ENCODE data around the gene ZNF497. TPM values are rescaled to one million over a fixed set of nuclear protein-coding genes. Genes with fewer than 3 reads are reported as not detected.
A peak's percentile ranks its signal among the peaks of the same experiment; 100 is the strongest.

Gene ZNF497
- polyA plus RNA-seq, 4 donors, result 3.4 to 7.9 (median 5.6) TPM

- DNase-seq (ENCODE audit: low read depth in 4 of 4, low spot score in 2 of 4), result no peak
These were observed 10.0 kb upstream of the ZNF497 start for GRCh38 chr19:58372311-58373133.

DNA sequence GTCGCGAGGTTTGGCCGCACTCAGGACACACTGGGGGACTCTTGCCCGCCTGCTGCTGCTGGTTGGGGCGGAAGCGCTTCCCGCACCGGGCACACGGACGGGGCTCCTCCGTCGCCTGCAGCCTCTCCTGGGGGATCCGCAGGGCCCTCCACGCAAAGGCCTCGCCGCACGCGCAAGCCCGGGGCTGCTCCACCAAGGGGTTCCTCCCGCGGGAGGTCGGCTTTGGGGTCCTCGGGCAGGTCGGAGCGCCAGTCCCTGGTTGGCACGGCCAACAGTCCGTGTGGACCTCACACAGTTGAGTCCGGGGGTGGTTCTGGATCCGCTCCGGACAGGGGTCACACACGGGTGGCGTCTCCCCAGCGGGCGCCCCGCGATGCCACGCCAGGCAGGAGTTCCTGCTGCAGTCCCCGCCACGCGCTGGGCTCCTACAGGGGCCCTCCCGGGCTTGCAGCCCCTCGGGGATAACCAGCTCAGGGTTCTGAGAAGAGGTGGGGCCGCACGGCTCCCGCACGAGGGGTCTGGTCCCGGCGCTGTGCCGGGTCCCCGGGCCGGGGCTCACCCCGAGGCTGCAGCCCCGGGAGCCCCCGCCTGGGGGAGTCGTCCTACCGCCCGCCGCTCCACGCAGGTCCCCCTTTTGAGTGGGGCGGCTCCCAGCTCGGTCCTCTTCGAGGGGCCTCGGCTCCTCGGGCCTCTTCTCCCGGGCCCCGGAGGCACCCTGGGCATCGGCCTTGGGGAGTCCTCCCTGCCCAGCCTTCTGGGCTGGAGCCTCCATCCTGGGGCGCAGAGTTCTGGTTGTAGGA is 6.2 kb upstream of the ZNF497 start:
- no peak for DNase-seq (ENCODE audit: low read depth in 4 of 4, low spot score in 2 of 4)

- no peak for DNase-seq (ENCODE audit: low read depth in 4 of 4, low spot score in 2 of 4)
These were observed 5.3 kb upstream of the ZNF497 start for GRCh38 chr19:58367698-58368454.

DNA sequence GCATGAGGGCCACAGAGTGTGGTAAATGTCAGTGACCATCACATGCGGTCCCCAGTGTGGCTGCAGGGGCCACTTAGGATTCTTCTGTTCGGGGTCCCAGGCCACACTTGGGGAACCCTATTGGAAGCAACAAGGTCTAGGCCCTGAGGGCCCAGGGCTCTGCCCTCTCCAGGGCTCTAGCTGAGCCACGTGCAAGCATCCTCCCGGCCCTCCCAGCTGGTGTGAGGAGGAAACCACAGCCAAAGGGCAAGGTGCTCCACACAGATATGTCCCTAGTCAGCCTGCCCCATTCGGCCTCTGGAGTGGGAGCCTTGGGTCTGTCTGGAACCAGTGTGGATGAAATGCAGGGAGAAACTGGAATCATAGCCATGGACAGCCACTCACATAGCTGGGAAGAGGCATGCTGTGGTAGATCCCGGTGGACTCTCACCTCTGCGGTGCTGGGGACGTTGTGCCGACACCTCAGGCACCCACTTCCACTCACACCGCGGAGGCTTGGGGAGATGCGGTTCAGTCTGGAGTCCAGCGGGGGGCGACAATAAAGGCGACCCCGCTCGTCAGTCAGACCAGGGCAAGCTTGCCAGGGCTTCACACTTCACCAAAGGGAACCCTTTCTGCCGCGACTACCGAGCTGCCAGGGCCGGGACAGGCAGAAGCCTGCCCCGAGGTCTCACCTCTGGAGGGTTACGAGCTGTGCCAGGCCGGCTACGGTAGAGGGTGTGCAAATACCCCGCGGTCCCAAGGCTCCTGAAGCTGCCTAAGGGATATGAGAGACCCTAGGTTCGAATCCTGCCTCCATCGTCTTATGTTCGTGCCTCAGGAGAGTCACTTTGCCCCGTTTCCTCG is 4.3 kb upstream of the ZNF497 start:
- DNase-seq (ENCODE audit: low read depth in 4 of 4, low spot score in 2 of 4), result no peak

- no peak for DNase-seq (ENCODE audit: low read depth in 4 of 4, low spot score in 2 of 4)
These were observed 1.6 kb upstream of the ZNF497 start for GRCh38 chr19:58364146-58364545.

DNA sequence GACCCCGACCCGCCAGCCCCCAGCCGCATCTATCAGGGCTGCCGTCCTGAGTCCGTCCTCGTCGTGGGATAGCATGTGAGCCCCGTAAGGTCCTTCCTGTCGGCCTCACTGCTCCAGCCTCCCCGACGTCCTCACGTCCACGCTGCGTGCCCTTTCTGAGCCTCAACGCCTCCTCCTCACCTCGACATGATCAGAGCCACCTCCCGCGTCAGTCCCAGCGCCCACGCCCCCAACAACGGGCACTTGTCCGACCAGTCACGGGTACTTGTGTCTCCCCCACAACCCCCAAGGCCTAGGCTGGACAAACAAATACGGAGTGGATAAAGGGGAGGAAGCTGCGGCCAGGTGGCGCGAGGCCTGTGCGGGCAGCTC is 665 bp downstream of the ZNF497 start:
- no peak for DNase-seq (ENCODE audit: low read depth in 4 of 4, low spot score in 2 of 4)

GRCh38 chr19:58357481-58358145 is 4.9 kb downstream of the ZNF497 start:
- DNase-seq (ENCODE audit: low read depth in 4 of 4, low spot score in 2 of 4), result no peak

- peak in 1 of 4 donors; percentile 23 for DNase-seq (ENCODE audit: low read depth in 4 of 4, low spot score in 2 of 4)
These were observed 5.6 kb downstream of the ZNF497 start for GRCh38 chr19:58356766-58357480.

- DNase-seq (ENCODE audit: low read depth in 4 of 4, low spot score in 2 of 4), result peak in 3 of 4 donors; percentile 16 to 46 (median 23)
These were observed 6.4 kb downstream of the ZNF497 start for GRCh38 chr19:58355908-58356765.

DNA sequence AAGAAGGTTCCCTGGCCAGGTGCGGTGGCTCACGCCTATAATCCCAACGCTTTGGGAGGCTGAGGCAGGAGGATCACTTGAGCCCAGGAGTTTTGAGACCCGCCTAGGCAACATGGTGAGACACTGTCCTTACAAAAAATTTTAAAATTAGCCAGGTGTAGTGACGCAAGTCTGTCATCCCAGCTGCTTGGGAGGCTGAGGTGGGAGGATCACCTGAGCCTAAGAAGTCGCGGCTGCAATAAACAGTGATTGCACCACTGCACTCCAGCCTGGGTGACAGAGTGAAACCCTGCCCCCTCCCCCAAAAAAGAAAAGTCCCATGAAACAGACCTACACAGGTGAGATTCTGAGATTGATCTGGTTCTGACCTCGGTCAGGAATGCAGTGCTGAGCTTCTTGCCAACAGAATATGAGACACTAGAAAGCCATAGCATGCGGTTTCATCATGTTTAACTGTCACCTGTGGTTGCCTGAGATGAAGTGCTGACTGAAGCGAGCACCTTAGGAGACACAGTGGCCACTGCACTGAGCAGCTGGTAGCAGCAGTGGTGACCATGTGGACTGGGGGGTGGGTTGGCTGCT is 7.2 kb downstream of the ZNF497 start:
- DNase-seq (ENCODE audit: low read depth in 4 of 4, low spot score in 2 of 4), result no peak

- DNase-seq (ENCODE audit: low read depth in 4 of 4, low spot score in 2 of 4), result no peak
These were observed 8.0 kb downstream of the ZNF497 start for GRCh38 chr19:58354478-58355030.

- DNase-seq (ENCODE audit: low read depth in 4 of 4, low spot score in 2 of 4), result no peak
These were observed 8.7 kb downstream of the ZNF497 start for GRCh38 chr19:58353717-58354477.

GRCh38 chr19:58352760-58353671 is 9.5 kb downstream of the ZNF497 start, which contains the start of gene A1BG:
TSS of gene A1BG (minus strand) at chr19:58353492. CDS start at chr19:58353437, 55 bp downstream.
- DNase-seq (ENCODE audit: low read depth in 4 of 4, low spot score in 2 of 4), result no peak

DNA sequence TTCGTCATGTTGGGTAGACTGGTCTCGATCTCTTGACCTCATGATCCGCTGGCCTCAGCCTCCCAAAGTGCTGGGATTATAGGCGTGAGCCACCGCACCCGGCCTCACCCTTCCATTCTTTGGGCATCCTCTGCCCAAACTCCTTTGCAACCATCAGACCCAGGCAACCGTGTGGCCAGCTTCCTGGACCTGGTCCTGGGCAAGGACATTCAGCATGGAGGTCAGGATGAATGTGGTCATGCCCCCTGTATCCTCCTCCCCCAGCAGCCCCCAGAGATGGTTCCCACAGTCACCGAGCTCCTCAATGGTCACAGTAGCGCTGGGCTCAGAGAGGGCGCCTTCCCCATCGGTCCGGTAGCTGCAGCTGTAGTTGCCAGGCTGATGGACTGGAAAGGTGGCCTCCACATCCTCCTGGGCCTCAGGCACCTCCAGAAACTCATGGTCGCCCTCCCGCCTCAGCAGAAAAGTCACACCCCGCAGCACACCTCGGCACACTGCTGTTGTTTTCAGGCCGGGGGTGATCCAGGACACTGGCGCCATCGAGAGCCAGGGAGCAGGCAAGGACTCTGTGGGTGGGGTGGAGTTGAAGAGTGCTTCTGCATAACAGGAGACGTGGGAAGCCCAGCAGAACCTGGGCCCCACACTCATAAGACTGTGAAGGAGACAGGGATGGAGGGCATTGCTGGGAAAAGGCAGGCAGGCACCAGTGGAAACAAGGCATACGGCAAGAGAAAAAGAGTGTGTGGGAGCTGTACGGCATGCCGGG is 10.4 kb downstream of the ZNF497 start:
- DNase-seq (ENCODE audit: low read depth in 4 of 4, low spot score in 2 of 4), result no peak

DNA sequence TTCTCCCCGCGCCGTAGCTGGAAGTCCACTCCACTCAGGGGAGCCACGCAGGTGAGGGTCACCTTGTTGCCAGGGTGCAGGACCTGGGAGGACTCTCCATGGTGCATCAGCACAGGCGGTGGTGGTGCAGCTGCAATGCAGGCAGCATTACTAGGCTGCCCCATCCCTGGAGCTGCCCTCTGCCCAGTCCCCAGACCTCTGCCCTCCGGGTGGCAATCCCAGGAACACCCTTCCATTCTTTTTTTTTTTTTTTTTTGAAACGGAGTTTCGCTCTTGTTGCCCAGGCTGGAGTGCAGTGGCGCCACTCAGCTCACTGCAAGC is 11.0 kb downstream of the ZNF497 start:
- DNase-seq (ENCODE audit: low read depth in 4 of 4, low spot score in 2 of 4), result no peak

Measured in left renal cortex interstitium (tissue), 4 donors.